B cell (primary cell): ENCODE measurements around the gene ME1. TPM values are rescaled to one million over a fixed set of nuclear protein-coding genes. Genes with fewer than 3 reads are reported as not detected.

Source experiments
- ATAC-seq: fragments of 200-7000 bp; cut with Tn5 transposase; one replicate; pipeline ENCODE4 v1.10.0; 2021; ENCODE audit warnings: low read depth, mild to moderate bottlenecking, moderate number of reproducible peaks, moderate library complexity
- CTCF ChIA-PET: fragments of 350-600 bp; sonication (Branson Sonifier 250); formaldehyde crosslinking; loops from one replicate; lab custom pipeline; 2021; ENCODE audit warnings: antibody characterized with exemption, inconsistent platforms; lab: Charles Lee
- POLR2A ChIA-PET: fragments of 350-600 bp; sonication (Branson Sonifier 250); formaldehyde crosslinking; loops from one replicate; lab custom pipeline; 2021; ENCODE audit warnings: antibody characterized with exemption; lab: Charles Lee
- DNase-seq: peaks from one replicate; pipeline ENCODE4 v3.0.0; 2013
- H2AFZ ChIP-seq: 2 replicates; pipeline ENCODE4 v1.6.1; 2012; ENCODE audit warnings: mild to moderate bottlenecking, low read depth, low read length; ENCODE audit not compliant: insufficient read depth, poor library complexity, severe bottlenecking
- H3K27ac ChIP-seq, 2 donors: 1 replicate in 1 of 2; 2 replicates in 1 of 2; pipeline ENCODE4 v1.5.1; 2012 to 2013; ENCODE audit warnings: low read length in 2 of 2, mild to moderate bottlenecking in 2 of 2, moderate library complexity in 1 of 2
- H3K27me3 ChIP-seq, 4 experiments: fragments of 200-600 bp in 1 of 4; sonication (generic) in 1 of 4; replicated peaks in 1 of 4; 1 replicate in 2 of 4; 2 replicates in 2 of 4; pipeline versions ENCODE4 v1.6.1 to v1.7.0; 2013 to 2016; ENCODE audit warnings: low read length in 3 of 4, mild to moderate bottlenecking in 2 of 4, mixed read lengths in 1 of 4, moderate library complexity in 1 of 4; ENCODE audit not compliant: insufficient read depth in 4 of 4, control insufficient read depth in 3 of 4; ENCODE audit errors: control extremely low read depth in 1 of 4
- H3K36me3 ChIP-seq, 2 experiments: replicated peaks in 1 of 2; 1 replicate in 1 of 2; 2 replicates in 1 of 2; pipeline versions ENCODE4 v1.6.1 to v1.7.1; 2013; ENCODE audit warnings: low read length in 1 of 2; ENCODE audit not compliant: insufficient read depth in 2 of 2, control insufficient read depth in 1 of 2; ENCODE audit errors: control extremely low read depth in 1 of 2, extremely low read depth in 1 of 2
- H3K4me1 ChIP-seq, 2 donors: fragments of 200-600 bp in 1 of 2; sonication (generic) in 1 of 2; 1 replicate in 1 of 2; 2 replicates in 1 of 2; pipeline versions ENCODE4 v1.5.1 to v1.6.1; 2013 to 2017; ENCODE audit warnings: low read length in 2 of 2; ENCODE audit not compliant: control insufficient read depth in 2 of 2, insufficient read depth in 2 of 2
- H3K4me2 ChIP-seq: replicated peaks from 2 replicates; pipeline ENCODE3; 2012; ENCODE audit warnings: mild to moderate bottlenecking, low read depth, low read length; ENCODE audit not compliant: poor library complexity, severe bottlenecking
- H3K4me3 ChIP-seq, 5 experiments: fragments of 200-600 bp in 1 of 5; sonication (generic) in 1 of 5; 1 replicate in 3 of 5; 2 replicates in 2 of 5; pipeline versions ENCODE4 v1.5.1 to v1.7.0; 2011 to 2016; ENCODE audit warnings: low read length in 4 of 5, mild to moderate bottlenecking in 4 of 5, low read depth in 2 of 5, control low read depth in 1 of 5, moderate library complexity in 1 of 5; ENCODE audit not compliant: insufficient read depth in 1 of 5; ENCODE audit errors: control extremely low read depth in 1 of 5, extremely low read depth in 1 of 5
- H3K79me2 ChIP-seq: fragments of 200-600 bp; sonication (generic); one replicate; pipeline ENCODE4 v1.6.0; 2016; ENCODE audit warnings: low read length; ENCODE audit not compliant: control insufficient read depth, insufficient read depth
- H3K9ac ChIP-seq: fragments of 200-600 bp; sonication (generic); 2 replicates; pipeline ENCODE4 v1.6.1; 2017; ENCODE audit warnings: mild to moderate bottlenecking, low read length, moderate library complexity
- H3K9me3 ChIP-seq, 3 donors: one replicate each; pipeline versions ENCODE4 v1.6.1 to v1.7.1; 2013; ENCODE audit warnings: low read length in 2 of 3; ENCODE audit not compliant: control insufficient read depth in 2 of 3, insufficient read depth in 1 of 3; ENCODE audit errors: control extremely low read depth in 1 of 3
- H4K20me1 ChIP-seq: 2 replicates; pipeline ENCODE4 v1.6.0; 2012; ENCODE audit warnings: mild to moderate bottlenecking, low read length; ENCODE audit not compliant: insufficient read depth, control insufficient read depth, poor library complexity, severe bottlenecking
- H3K27ac Mint-ChIP-seq: one replicate; pipeline ENCODE4 v1.8.0; 2021; ENCODE audit warnings: mixed read lengths
- H3K27me3 Mint-ChIP-seq: one replicate; pipeline ENCODE4 v1.8.0; 2021; ENCODE audit warnings: mixed read lengths
- H3K4me1 Mint-ChIP-seq: one replicate; pipeline ENCODE4 v1.8.0; 2021; ENCODE audit warnings: mixed read lengths
- H3K4me3 Mint-ChIP-seq: one replicate; pipeline ENCODE4 v1.8.0; 2021; ENCODE audit warnings: mixed read lengths
- H3K9me3 Mint-ChIP-seq: one replicate; pipeline ENCODE4 v1.8.0; 2022; ENCODE audit warnings: mixed read lengths; ENCODE audit not compliant: insufficient read depth
- EZH2 ChIP-seq: IDR thresholded peaks from 2 replicates; pipeline ENCODE4 v1.6.1; 2012; ENCODE audit warnings: borderline replicate concordance, low read depth, mild to moderate bottlenecking, moderate library complexity, low read length; ENCODE audit not compliant: insufficient read depth, poor library complexity, severe bottlenecking
- WGBS: methylation state at CpG from one replicate; pipeline ENCODE4 v1.1.5; 2013; ENCODE audit warnings: missing lambda C conversion rate; ENCODE audit not compliant: insufficient coverage; 5-methylcytosine and 5-hydroxymethylcytosine counted together
- intact Hi-C: fragments of 100-400 bp; cut with micrococcal nuclease; formaldehyde crosslinking; loops from one replicate; pipeline ENCODE4 v1.10.0; 2022
- polyA plus RNA-seq: library from polyadenylated mRNA; depleted of rRNA; stranded (reverse); fragments of >200 nt; gene quantifications from 2 replicates; pipeline ENCODE4 v1.2.3, GENCODE V29; 2012
- total RNA-seq, 2 donors: library from RNA; stranded (reverse); fragments of 120-200 nt in 1 of 2; gene quantifications; 1 replicate in 1 of 2; 2 replicates in 1 of 2; pipeline versions ENCODE4 v1.2.3 to v1.2.4, GENCODE V29; 2013 to 2022
- TF ChIP-seq, protein P1 (sequence below): fragments of 200-600 bp; IDR thresholded peaks from one replicate; pipeline ENCODE4 v1.8.0; 2022; ENCODE audit warnings: antibody characterized with exemption, mild to moderate bottlenecking

Gene ME1
- total and polyA plus RNA-seq, 2 donors (not counting 1 experiment from before 2014, with no cell fraction given) = not detected

- no peak overlapping the region for H3K4me3 ChIP-seq
- H3K27ac ChIP-seq = no peak overlapping the region
- no peaks in the 10 kb centered on the region for H3K79me2 ChIP-seq
- no peaks in the 10 kb centered on the region for H3K36me3 ChIP-seq
- no peak overlapping the region for H3K4me3 Mint-ChIP-seq
- H3K27me3 Mint-ChIP-seq = no peaks in the 10 kb centered on the region
- no peak overlapping the region for H2AFZ ChIP-seq
- H3K9me3 ChIP-seq = peaks cover 0 to 4% (median 0%) of the 10 kb centered on the region in 3 donors
- no peak overlapping the region for H3K27ac Mint-ChIP-seq
- H3K9me3 Mint-ChIP-seq = no peaks in the 10 kb centered on the region
- intact Hi-C loops = loop anchor here (10.0 kb wide), 1 partner anchor 656 kb away; the partner anchor contains the start of genes CYB5R4 and RIPPLY2
- peaks cover 32% of the 10 kb centered on the region for H3K4me1 Mint-ChIP-seq
- H3K4me1 ChIP-seq = peaks cover 14% of the 10 kb centered on the region in 2 donors
- H3K4me2 ChIP-seq = no peak overlapping the region
- POLR2A ChIA-PET = no interaction called here
- TF ChIP-seq, protein P1, sequence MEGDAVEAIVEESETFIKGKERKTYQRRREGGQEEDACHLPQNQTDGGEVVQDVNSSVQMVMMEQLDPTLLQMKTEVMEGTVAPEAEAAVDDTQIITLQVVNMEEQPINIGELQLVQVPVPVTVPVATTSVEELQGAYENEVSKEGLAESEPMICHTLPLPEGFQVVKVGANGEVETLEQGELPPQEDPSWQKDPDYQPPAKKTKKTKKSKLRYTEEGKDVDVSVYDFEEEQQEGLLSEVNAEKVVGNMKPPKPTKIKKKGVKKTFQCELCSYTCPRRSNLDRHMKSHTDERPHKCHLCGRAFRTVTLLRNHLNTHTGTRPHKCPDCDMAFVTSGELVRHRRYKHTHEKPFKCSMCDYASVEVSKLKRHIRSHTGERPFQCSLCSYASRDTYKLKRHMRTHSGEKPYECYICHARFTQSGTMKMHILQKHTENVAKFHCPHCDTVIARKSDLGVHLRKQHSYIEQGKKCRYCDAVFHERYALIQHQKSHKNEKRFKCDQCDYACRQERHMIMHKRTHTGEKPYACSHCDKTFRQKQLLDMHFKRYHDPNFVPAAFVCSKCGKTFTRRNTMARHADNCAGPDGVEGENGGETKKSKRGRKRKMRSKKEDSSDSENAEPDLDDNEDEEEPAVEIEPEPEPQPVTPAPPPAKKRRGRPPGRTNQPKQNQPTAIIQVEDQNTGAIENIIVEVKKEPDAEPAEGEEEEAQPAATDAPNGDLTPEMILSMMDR = no peak
- no peak for TF ChIP-seq EZH2
- no peak for ATAC-seq
- CTCF ChIA-PET = interaction anchor here (1.0 to 1.5 kb wide), 2 partner anchors 16 to 132 kb away, joined by 3 to 7 read pairs; partner anchors contain the start of gene DOP1A
- H4K20me1 ChIP-seq = no peaks in the 10 kb centered on the region
- H3K9ac ChIP-seq = no peak overlapping the region
- DNase-seq = no peak
- H3K27me3 ChIP-seq = no peaks in the 10 kb centered on the region
- WGBS = no CpG with 5 or more reads among the region's 4 CpGs
Observed at GRCh38 chr6:83198486-83199172, 232.2 kb downstream of the ME1 start.
